Measurements from ENCODE around the gene DKK3. TPM values are rescaled to one million over a fixed set of nuclear protein-coding genes. Genes with fewer than 3 reads are reported as not detected.

DKK3 gene
- 9.2 to 15.1 TPM (median 12.2 TPM) in 5 replicates for total RNA-seq (2022; extraction: Qiagen RNA extraction; ENCODE audit: low read depth)

GRCh38 chr11:12007769-12008737, at the start of gene DKK3:
Gene DKK3, minus strand, starts transcription at chr11:12008626. Its CDS starts 44 bp downstream, at chr11:12008582.

Other genes with a start within 250 kb of the DKK3 start
- gene USP47, start 166.7 kb downstream of the DKK3 start, total RNA-seq (2022; extraction: Qiagen RNA extraction; ENCODE audit: low read depth) = 24.6 to 35.2 TPM (median 27.3 TPM) in 5 replicates
- gene MICAL2, start 102.0 kb upstream of the DKK3 start, total RNA-seq (2022; extraction: Qiagen RNA extraction; ENCODE audit: low read depth) = 82.0 to 112 TPM (median 94.6 TPM) in 5 replicates

All from A549 treated with CpdA at 1 μM for 4 hours (cell line).